HEK293T (cell line): Measurements from ENCODE around the gene EPHA5.

Source experiments
- CTCF ChIA-PET: fragments of 350-600 bp; formaldehyde crosslinking; extraction: SDS; loops from one replicate; lab custom pipeline; 2021; ENCODE audit warnings: antibody characterized with exemption, inconsistent platforms; lab: Yijun Ruan, JAX
- POLR2A ChIA-PET: fragments of 350-600 bp; formaldehyde crosslinking; extraction: SDS; loops from one replicate; lab custom pipeline; 2020; ENCODE audit warnings: antibody characterized with exemption, inconsistent platforms; lab: Yijun Ruan, JAX
- DNase-seq: peaks from one replicate; pipeline ENCODE4 v3.0.0; 2012; ENCODE audit warnings: mixed read lengths; ENCODE audit errors: extremely low spot score
- ARNT ChIP-seq: fragments of 450-650 bp; IDR thresholded peaks from 2 replicates; pipeline ENCODE4 v1.6.1; 2017; ENCODE audit warnings: mild to moderate bottlenecking
- BHLHE40 ChIP-seq: fragments of 450-650 bp; IDR thresholded peaks from 2 replicates; pipeline ENCODE4 v1.6.1; 2016; ENCODE audit warnings: mild to moderate bottlenecking, moderate library complexity, borderline replicate concordance
- CTBP1 ChIP-seq: fragments of 450-650 bp; IDR thresholded peaks from 2 replicates; pipeline ENCODE4 v1.6.1; 2016; ENCODE audit warnings: borderline replicate concordance
- ELF4 ChIP-seq: fragments of 450-650 bp; IDR thresholded peaks from 2 replicates; pipeline ENCODE4 v1.6.1; 2017; ENCODE audit warnings: antibody characterized with exemption
- FOXA1 ChIP-seq: fragments of 450-650 bp; IDR thresholded peaks from 2 replicates; pipeline ENCODE4 v1.6.1; 2016; ENCODE audit warnings: mild to moderate bottlenecking
- FOXK2 ChIP-seq: fragments of 450-650 bp; IDR thresholded peaks from 2 replicates; pipeline ENCODE4 v1.6.1; 2016; ENCODE audit warnings: mild to moderate bottlenecking
- FOXM1 ChIP-seq: fragments of 450-650 bp; IDR thresholded peaks from 2 replicates; pipeline ENCODE4 v1.6.1; 2017; ENCODE audit warnings: mild to moderate bottlenecking, borderline replicate concordance
- HDGF ChIP-seq: fragments of 450-650 bp; IDR thresholded peaks from 2 replicates; pipeline ENCODE4 v1.6.1; 2017; ENCODE audit warnings: antibody characterized with exemption, borderline replicate concordance
- L3MBTL2 ChIP-seq: fragments of 450-650 bp; conservative IDR thresholded peaks from 2 replicates; pipeline ENCODE4 v1.6.1; 2016; ENCODE audit warnings: mild to moderate bottlenecking
- LEF1 ChIP-seq: fragments of 450-650 bp; IDR thresholded peaks from 2 replicates; pipeline ENCODE4 v1.6.1; 2017; ENCODE audit warnings: mild to moderate bottlenecking, borderline replicate concordance
- NFRKB ChIP-seq: fragments of 450-650 bp; IDR thresholded peaks from 2 replicates; pipeline ENCODE4 v1.6.1; 2016; ENCODE audit warnings: mild to moderate bottlenecking, moderate library complexity
- SP1 ChIP-seq: fragments of 450-650 bp; IDR thresholded peaks from 2 replicates; pipeline ENCODE4 v1.6.1; 2017
- SUZ12 ChIP-seq: fragments of 450-650 bp; IDR thresholded peaks from 2 replicates; pipeline ENCODE4 v1.6.1; 2016; ENCODE audit warnings: mild to moderate bottlenecking
- TARDBP ChIP-seq: fragments of 450-650 bp; IDR thresholded peaks from 2 replicates; pipeline ENCODE4 v1.6.1; 2016
- ZNF384 ChIP-seq: fragments of 450-650 bp; IDR thresholded peaks from 2 replicates; pipeline ENCODE4 v1.6.1; 2016
- TF ChIP-seq, protein P1 (sequence below): fragments of 450-650 bp; IDR thresholded peaks from 2 replicates; pipeline ENCODE4 v1.6.1; 2016

Gene EPHA5

GRCh38 chr4:65599340-65599739 is 70.9 kb downstream of the EPHA5 start:
- ChIA-PET POLR2A (no interaction called here), CTCF (no interaction called here)
- no peak for DNase-seq
- TF ChIP-seq FOXM1 (no peak), SP1 (no peak), ELF4 (no peak), BHLHE40 (no peak), LEF1 (no peak), TARDBP (no peak), ARNT (no peak)
- TF ChIP-seq, protein P1, sequence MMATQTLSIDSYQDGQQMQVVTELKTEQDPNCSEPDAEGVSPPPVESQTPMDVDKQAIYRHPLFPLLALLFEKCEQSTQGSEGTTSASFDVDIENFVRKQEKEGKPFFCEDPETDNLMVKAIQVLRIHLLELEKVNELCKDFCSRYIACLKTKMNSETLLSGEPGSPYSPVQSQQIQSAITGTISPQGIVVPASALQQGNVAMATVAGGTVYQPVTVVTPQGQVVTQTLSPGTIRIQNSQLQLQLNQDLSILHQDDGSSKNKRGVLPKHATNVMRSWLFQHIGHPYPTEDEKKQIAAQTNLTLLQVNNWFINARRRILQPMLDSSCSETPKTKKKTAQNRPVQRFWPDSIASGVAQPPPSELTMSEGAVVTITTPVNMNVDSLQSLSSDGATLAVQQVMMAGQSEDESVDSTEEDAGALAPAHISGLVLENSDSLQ: no peak

GRCh38 chr4:65597697-65598096 is 72.6 kb downstream of the EPHA5 start:
- CTCF ChIA-PET: no interaction called here
- POLR2A ChIA-PET: no interaction called here
- DNase-seq: no peak
- TF ChIP-seq ZNF384: no peak
- no peak for TF ChIP-seq L3MBTL2
- TF ChIP-seq BHLHE40: no peak
- no peak for TF ChIP-seq HDGF
- no peak for TF ChIP-seq SP1
- no peak for TF ChIP-seq NFRKB
- TF ChIP-seq CTBP1: no peak
- TF ChIP-seq FOXA1: no peak

GRCh38 chr4:65592089-65592488 is 78.2 kb downstream of the EPHA5 start:
- TF ChIP-seq TARDBP (no peak), ARNT (no peak), ELF4 (no peak), L3MBTL2 (no peak), FOXM1 (no peak), SP1 (no peak), BHLHE40 (no peak), NFRKB (no peak), HDGF (no peak), SUZ12 (no peak), ZNF384 (no peak), LEF1 (no peak), FOXA1 (no peak), FOXK2 (no peak), CTBP1 (no peak)
- TF ChIP-seq, protein P1: no peak
- no peak for DNase-seq
- ChIA-PET POLR2A (no interaction called here), CTCF (interaction anchor here (0.6 kb wide), 1 partner anchor 407 kb away, joined by 3 read pairs; no protein-coding TSS in a partner anchor)

DNA sequence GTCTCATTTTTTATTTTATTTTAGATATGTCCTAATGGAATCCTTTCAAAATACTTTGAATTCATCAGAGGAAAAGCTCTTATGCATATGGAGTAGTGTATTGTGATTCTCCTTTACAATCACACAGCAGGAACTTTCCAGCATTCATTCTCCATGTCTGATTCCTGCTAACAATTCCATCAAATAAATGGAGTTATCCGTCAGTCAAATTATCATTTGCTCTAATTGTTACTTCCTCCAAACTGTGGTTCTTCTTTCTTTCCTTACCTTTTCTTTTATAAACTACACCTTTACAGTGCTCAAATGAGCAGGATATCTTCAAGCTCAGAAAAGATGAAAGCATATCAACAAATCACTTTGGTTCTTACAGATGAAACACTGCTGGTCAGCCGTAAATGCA is 80.4 kb downstream of the EPHA5 start:
- POLR2A ChIA-PET: no interaction called here

DNA sequence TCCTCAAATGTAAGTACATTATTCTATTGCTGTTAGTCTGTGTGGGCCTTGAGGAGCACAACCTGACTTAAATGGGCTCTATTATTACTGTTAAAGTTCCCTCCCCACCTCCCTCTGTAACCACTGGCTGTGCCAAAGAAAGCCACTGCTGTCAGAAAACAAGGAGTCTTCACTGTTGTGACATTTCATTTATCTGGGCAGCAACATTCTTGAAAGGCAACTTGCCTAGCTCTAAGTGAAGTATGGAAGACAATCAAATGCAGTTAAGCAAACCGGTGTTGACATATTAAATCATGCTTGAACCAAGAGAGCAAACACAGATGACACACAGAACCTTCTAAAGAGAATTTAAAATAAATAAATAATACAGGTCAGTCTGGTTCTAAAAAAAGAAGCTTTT is 81.0 kb downstream of the EPHA5 start:
- POLR2A ChIA-PET: no interaction called here
- TF ChIP-seq FOXM1 (no peak), ELF4 (no peak), ZNF384 (no peak), NFRKB (no peak), FOXK2 (no peak), SUZ12 (no peak), L3MBTL2 (no peak), LEF1 (no peak), TARDBP (no peak), ARNT (no peak), BHLHE40 (no peak)
- CTCF ChIA-PET: no interaction called here
- no peak for DNase-seq

More for the DNA sequence above, 80.4 kb downstream of the EPHA5 start:
- no peak for TF ChIP-seq CTBP1
- no peak for TF ChIP-seq ZNF384
- no peak for TF ChIP-seq TARDBP
- no peak for TF ChIP-seq HDGF
- no peak for TF ChIP-seq ELF4
- no peak for TF ChIP-seq SUZ12
- TF ChIP-seq FOXM1: no peak
- TF ChIP-seq, protein P1: no peak
- no peak for TF ChIP-seq NFRKB
- no peak for TF ChIP-seq BHLHE40
- TF ChIP-seq ARNT: no peak
- TF ChIP-seq LEF1: no peak
- TF ChIP-seq L3MBTL2: no peak
- no peak for TF ChIP-seq FOXA1
- no peak for TF ChIP-seq FOXK2
- TF ChIP-seq SP1: no peak
- CTCF ChIA-PET: no interaction called here
- no peak for DNase-seq

- TF ChIP-seq HDGF (no peak), TARDBP (no peak), NFRKB (no peak), SUZ12 (no peak), ZNF384 (peak; percentile 72)
- TF ChIP-seq, protein P1: no peak
- ChIA-PET CTCF (no interaction called here), POLR2A (no interaction called here)
- no peak for DNase-seq
Measured at GRCh38 chr4:65580551-65580950, 89.7 kb downstream of the EPHA5 start.
